ENCODE measurements around the gene GALNTL6.

The GALNTL6 gene

DNA sequence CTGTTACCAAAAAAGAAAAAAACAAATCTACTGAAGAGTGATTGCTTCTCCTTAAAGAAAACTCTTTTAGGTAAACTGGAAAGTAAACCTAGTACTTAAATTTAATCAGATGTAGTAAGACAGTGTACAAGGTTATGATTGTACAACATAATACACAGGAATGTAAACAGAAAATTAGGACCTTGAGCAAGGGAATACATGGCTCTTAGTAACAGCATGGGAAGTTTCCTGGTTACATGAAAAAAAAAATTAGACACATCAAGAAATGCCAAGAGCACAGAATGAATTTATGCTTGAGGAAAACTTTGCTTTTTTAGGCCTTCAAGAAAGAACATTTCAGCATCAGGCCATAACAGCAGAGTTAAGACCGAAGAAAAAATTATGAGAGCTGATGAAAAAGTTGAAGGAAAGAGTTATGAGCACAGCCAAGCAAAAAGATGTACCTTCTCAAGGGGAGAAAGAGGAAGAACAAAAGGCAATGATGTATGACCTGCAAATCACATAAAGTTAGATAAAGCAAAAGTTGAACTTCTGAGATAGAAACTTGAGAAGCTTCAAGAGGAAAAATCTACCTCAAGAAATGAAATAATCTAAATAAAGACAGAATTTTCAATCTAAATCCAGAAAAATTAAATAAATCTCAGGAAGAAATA lies 311.6 kb downstream of the GALNTL6 start:
- DNase-seq (ENCODE audit: low read depth), result no peak

DNA sequence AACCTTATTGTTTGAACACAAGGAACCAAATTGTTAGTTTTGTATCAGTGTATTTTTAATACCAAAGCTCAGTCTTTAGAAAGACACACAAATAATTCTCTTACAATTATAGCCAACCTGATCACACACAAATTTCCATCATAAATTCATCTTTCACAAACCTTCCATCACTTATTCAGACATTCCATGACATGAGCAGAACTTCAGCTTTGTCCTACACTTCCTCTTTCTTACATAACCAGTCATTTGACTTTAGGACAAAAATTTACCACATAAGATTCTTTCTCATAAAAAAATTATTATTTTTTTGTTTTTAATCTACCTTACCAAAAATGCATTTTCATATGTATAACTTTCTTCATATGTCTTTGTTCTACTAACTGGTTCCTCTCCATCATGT lies 312.2 kb downstream of the GALNTL6 start:
- DNase-seq (ENCODE audit: low read depth), result no peak

DNA sequence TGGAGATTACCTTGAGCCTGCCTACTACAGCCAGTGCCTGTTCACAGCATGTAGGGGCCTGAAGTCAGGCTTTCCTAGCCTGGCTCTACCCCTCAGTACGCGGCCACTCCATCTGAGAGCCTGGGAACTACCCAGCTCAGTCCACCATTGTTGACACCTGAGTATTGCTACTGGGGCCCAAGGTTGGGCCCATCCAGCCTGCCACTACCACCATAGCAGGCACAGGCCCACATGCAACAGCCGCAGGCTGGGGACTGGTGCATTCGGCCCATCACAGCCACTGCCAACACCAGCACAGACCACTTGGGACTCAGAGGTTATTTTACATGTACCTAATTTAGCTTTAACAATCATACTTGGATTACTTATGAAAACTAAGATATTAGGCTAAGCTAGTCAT lies 314.0 kb downstream of the GALNTL6 start:
- no peak for DNase-seq (ENCODE audit: low read depth)

DNA sequence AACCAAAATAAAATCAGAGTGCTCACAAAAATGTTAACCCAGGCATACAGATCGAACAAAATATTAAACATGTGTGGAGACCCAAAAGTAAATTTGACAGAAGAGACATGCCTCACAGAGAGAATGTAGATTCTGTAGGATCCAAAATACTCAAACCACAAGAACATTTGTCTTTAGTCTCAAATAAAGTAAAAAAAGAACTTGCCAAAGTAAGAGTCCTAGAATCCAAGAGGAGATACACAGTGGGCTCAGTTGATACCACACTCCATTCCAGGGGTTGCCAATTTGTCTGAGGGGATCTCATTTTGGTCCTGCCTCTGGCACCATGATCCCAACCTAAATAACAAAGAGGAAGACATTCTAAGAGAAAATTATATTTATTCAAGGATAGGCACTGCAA lies 316.4 kb downstream of the GALNTL6 start:
- DNase-seq (ENCODE audit: low read depth), result no peak

DNA sequence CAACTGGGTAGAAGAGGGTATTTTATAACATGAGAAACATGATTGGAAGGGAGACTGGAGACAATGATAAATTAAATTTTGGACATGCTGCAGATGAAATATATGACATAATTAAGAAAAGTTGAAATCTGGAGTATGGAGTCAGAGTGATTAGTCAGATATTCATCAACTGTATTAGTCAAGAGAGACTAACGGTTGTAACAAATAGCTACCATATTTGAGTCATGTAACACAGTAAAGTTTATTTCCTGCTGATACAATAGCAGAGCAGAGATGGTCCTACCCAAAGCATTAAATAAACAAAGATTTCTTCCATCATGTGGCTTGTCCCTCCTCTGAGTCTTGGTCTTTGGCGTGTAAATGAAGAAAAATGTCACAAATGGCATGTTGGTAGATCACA lies 321.3 kb downstream of the GALNTL6 start:
- peak; percentile 5 for DNase-seq (ENCODE audit: low read depth)

DNA sequence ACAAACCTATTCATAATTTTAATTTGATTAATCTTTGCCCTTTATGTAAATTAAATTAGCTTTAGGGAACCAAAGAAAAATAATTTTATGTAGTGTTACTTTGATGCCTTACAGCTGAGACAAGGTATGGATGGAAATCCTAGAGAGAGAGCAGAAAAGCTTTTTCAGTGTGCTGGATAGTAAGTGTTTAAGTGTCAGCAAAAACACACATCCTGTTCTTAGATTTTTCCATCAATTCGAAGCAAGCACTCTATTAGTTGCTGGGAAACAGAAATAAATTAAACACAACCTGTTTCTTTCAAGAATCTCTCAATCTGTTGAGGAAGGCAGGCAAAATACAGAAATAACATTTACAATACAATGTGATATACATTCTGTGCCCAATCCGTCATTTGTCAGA lies 327.8 kb downstream of the GALNTL6 start:
- no peak for DNase-seq (ENCODE audit: low read depth)

DNA sequence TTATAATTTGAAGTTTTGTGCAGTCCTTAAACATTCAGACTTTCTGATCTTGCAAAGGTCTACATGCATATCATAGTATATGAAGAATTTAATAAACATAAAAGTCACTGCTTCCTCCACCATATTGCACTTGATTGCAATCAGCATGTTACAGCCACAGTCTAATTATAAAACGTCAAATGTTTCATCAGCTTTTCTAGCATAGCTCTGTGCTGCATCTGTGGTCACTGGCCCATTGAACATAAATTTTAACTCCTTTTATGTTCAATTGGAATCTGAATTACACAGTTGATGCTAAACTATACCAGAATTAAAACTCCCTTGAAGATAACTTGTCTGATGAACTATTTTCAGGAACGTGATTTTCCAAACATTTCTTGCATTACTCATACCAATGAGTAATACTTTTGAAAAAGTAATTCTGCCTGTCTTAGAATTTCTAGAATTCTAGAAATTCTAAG lies 329.1 kb downstream of the GALNTL6 start:
- DNase-seq (ENCODE audit: low read depth), result peak; percentile 17

DNA sequence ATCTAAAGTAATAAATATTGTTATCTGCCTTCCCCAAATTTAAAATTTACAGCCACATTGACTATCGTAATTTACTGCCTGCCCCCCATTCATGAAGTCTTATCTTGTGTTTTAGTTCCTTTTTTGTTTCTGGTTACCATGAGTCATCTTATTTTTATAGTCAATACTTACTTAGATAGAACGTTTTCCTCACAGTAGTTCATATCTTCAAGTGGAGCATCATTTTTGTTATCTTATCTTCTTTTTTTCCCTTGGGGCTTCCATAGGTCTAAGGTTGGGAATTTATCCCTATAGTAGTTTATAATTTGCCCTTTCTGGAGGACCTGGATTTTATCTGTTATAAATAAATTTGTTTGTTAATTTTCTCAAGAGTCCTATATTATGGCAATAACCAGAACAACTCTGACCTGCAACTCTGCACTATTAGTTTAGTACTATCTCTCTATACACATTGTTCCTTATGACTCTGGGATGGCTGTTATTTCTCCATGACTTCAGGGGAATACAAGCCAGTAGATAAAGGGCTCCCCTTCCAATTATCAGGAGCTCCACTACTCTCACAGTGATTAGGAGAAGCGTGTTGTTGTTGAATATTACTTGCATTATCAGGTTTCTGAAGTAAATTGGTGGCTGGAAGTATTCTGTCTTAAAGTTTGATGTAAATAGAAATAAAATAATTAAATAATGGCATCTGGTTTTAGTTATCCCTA lies 330.6 kb downstream of the GALNTL6 start:
- no peak for DNase-seq (ENCODE audit: low read depth)

DNA sequence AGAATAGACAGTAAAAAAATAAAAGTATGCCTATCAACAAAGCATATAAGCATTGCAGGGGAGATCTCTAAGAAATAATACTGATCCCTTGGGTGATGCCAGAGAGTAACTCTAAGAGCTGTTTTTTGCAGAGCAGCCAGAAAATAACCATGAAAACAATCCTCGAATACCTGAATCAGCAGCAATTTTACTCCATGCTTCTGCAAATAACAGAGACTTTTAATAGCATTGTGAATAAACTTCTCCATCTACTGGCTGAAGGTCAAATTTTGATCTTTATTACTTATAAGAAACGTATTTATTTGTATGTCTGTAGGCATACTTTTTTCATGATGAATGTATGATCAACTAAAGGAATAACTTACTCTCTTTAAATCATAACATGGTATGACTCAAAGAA lies 334.5 kb downstream of the GALNTL6 start:
- peak; percentile 23 for DNase-seq (ENCODE audit: low read depth)

DNA sequence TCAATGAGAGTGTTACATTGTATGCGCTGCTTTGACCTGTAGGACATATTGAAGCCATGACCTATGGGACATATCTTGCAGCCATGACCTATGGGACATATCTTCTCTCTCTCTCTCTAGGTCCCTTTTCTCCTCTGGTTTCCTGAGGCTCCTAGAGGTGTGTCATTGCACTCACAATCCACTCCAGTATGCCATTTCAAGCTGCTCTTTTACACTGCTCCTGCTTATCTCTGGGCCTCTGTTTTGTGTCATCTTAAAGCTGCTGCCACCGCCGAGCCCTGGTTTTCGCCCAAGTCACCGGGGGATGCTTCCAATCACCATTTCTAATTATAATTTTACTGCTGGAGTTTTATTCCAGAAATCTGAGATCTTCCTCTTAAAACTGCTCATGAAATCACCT lies 336.1 kb downstream of the GALNTL6 start:
- no peak for DNase-seq (ENCODE audit: low read depth)

DNA sequence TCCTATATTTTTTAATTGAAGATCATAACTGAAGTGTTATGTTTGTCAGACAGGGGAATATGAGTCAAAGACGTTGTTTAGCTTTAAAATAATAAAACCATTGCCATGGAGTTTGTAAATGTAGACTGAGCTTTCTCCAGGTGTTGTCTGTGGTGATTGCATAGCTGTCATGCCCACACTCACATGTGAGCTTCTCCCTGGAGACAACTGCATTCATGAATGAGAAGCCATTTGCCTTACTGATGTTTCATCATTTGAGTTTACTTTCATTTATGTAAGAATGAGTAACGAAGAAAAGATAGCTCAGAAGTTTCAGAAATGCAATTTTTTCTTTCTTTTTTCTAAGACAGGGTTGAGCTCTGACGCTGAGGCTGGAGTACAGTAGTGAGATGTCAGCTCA lies 339.1 kb downstream of the GALNTL6 start:
- DNase-seq (ENCODE audit: low read depth), result no peak

DNA sequence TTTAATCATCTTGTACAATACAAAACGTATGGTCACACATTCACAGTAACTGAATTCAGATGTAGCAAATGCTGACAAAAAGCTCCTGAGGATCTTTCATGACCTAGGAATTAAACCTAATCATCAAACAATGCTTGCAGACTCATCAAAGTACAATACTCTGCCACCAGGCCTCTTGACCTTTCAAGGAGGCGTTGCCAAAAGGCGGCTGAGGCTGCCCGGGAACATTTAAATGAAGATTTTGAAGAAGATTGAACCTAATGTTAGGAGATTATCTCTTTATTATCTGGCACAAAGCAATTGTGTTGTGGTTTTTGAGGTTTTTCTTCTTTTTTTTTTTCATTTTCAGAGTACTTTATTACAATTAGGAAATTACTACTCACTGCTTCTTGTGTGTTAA lies 340.5 kb downstream of the GALNTL6 start:
- no peak for DNase-seq (ENCODE audit: low read depth)

DNA sequence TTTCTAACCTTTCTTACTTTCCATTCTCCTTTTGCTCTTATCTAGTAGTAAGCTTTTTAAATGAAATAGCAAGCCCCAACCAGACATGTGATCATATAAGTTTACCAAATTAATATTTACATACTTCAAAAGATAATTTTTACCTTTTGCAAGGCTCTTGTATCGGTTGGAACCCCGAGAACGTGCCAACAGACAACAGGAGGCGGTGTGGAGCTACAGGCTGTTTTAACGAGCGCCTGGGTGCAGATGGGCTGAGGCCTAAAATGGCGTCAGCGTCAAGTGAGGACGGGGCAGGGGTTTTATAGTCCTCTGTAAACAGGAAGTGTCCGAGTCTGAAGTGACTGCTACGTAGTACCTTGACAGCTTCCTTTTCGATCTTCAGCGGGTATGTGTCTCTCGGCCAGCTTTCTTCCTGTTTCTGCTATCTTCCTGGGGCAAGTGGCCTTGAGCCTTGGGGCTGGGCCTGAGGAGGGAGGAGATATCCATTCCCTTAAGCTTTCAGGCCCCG lies 342.7 kb downstream of the GALNTL6 start:
- no peak for DNase-seq (ENCODE audit: low read depth)

DNA sequence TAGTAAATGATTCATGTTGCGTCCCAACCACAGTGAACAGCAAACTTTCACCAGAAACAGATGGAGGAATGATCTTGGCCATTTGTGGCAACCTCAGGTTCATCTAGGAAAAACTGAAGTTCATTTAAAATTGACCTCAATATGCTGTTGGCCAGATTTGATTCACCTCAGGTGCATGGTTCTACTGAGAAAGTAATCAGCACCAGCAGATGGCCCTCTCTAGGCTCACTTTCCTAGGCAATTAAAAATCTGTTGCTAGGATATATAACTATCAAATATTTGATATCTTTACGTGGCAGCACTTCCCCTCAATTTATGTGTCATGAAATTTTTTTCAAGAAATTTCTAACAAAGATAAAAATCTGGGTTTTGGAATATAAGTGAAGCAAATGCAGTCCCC lies 344.7 kb downstream of the GALNTL6 start:
- DNase-seq (ENCODE audit: low read depth), result no peak

DNA sequence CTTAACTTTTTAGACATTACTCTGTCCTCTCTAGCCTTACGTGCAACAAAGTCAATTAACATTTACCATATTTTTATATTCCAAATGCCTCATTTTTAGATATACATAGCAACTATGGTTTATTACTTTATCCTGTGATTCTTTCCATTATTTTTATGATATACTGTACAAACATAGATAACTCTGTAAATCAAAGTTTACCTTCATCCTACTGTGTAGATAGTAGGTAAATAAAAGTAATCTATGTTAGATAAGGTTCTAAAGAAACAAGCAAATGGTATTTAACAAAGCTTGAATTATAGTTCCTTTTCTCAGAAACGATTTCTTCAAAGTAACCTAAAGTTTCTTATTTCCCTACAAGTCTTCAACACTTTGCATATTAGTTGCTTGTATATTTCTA lies 350.0 kb downstream of the GALNTL6 start:
- no peak for DNase-seq (ENCODE audit: low read depth)

DNA sequence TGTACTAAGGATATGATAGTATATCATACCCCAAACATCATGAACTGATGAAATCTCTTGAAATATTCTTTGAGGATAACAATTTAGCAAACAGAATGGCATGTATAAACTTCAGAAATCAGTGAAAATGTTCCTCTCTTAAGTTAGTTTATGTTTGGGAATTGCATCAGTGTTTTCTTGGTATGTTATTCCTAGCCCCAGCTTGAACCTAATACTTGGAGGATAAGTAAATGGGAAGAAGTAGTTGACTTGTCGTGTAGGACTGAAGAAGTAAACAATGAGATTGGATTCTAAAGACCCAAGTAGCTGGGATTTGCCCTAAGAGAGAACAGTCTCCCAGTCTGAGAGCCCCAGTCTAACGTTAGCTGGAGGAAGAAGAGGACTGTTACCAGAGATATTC lies 355.7 kb downstream of the GALNTL6 start:
- no peak for DNase-seq (ENCODE audit: low read depth)

DNA sequence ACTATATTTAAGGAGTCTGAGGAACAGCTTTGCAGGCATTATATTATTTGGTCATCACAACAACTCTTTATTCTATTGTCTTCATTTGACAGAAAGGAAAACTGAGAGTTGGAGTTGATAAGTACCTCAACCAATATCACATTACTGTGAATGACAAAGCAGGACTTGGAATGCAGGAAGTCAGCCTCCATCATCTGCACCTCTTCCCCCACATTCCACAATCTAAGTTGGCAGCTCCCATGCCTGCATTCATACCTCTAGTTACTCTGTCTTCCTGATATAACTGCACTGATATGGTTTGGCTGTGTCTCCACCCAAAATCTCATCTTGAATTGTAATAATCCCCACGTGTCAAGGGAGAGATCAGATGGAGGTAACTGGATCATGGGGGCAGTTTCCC lies 356.7 kb downstream of the GALNTL6 start:
- DNase-seq (ENCODE audit: low read depth), result no peak

DNA sequence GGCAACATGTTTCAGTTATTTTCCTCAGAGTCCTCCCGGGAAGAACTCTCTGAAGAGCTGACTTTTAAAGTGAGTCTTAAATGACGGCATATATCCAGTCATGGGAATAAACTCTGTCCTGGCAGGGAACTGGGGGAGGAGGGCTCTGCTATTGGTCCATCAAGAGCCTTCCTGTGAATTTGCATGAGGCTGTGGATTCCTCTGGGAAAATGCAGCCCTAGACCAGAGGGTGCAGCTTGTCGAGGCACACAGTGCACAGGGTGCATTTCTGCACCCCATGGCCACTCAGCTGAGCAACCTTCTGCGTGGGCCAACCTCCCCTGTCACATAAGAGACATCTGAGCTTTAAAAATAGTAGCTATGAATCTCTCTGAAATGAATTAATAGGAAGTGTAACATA lies 360.0 kb downstream of the GALNTL6 start:
- DNase-seq (ENCODE audit: low read depth), result no peak

DNA sequence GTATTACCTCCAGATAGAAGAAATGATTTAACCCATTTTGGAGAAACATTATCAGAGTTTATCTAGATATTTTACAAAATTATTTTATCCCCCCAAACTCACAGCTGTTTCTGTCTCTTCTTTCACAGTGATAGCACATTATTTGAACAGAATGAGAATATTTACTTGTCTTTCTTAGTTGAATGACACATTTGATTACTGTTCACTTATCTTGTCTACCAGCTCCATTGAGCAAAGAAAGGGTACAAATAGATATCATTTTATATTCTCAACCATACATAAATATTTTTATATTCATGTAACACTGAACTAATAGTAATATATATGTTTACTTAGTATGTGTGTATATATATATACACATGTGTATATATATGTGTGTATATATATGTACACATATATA lies 364.2 kb downstream of the GALNTL6 start:
- DNase-seq (ENCODE audit: low read depth), result no peak

DNA sequence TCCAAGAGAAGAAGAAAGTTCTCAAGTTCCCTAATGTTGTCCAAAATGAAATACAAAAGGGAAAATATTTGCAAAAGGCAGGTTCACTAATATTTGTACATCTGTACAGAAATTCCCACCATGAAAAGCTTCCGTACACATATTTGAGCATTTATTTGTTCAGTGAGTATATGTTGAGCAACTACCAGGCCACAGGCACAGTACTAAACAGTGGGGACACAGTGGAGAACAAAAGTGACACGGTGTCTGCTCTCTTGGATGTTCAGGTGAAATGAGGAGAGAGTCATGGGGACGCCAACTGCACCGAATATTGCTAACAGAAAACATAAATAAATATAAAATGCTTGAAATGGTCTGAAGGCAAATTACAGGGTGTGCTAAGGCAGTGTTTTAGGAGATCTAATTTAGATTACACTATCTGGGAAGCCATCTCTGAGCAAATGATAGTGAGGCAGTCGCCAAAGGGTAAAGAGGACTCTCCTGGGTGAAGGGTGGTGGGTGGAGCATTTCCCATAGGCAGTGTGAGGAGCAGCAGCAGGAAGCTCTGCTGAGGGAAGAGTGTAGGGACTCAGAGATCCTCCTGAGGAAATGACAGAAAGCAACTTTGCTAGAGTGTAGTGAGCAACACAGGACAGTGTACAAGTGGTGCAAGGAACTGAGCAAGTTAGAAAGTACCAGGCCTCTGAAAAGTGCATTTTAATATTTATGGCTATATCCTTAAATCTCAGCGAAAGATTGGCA lies 375.2 kb downstream of the GALNTL6 start:
- DNase-seq (ENCODE audit: low read depth), result no peak

DNA sequence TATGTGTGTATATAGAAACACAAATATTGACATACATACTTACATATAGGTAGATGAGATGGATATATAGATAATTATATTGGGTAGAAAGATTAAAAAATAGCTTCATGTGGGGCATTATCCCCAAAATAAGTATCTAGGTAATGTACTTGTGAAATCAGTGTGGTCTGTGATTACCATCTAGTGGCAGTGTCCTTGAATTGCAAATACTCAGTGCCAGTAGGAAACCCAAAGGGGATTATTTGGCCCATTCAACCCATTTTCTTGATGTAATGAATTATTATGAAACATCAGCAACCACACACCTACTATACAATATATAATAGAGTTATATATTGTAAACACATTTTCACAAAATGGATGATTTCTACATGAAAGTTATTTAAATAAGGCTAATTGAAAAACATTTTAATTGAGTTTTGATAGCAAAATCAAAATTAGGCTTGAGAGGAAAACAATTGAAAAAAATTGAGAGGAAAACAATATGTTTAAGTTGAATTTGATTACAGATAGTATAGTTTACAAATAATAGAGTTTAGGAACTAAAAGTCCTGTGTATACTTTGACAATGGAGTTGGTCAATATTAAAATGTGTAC lies 389.4 kb downstream of the GALNTL6 start:
- DNase-seq (ENCODE audit: low read depth), result peak; percentile 14

DNA sequence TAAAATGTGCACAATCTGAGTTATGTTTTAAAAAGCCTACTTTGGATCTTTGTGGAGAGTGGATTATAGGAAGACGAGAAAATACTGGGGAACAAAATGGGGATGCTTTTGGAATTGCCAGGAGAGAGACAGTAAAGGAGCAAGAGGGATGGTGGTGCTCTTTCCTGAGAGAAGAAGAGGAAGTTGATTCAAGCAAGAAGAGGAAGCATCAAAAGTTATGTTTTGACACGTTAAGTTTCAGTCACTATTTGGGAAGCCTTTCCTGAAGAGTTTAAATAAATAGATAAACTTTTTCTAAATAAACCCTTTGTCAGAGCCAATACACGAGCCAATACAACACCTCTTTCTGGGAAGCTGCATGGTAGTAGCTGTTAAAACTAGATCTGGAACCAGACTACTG lies 394.1 kb downstream of the GALNTL6 start:
- no peak for DNase-seq (ENCODE audit: low read depth)

DNA sequence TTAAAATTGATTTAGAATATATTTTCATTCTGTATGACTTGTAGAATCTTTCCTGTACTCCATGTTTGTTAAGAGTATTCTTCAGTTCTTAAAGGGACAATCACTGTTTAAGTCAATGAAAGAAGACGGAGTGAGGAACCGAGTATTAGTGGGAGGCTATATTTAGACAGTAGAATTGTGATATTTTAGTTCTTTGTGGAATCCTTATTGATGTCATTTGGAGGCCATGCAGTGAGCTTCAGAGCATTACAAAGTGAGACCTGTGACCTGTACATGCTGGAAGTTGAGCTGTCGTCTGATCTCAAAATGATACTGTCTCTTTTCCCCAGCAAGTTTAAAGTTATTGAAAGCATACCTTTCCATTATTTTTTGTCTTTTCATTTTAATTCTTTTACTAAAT lies 394.7 kb downstream of the GALNTL6 start:
- DNase-seq (ENCODE audit: low read depth), result no peak
